Activated T-cell treated with anti-CD3 and anti-CD28 coated beads, Interleukin-2, amount 50 U/mL, for 72 hours (primary cell): ENCODE data around the gene TRAF6. TPM values are rescaled to one million over a fixed set of nuclear protein-coding genes. Genes with fewer than 3 reads are reported as not detected.
A peak's percentile ranks its signal among the peaks of the same experiment; 100 is the strongest.
"Not testable (repeated sequence)": the region's sequence is repeated elsewhere in the genome, so short reads cannot be mapped to it uniquely, and the experiment has no call there.

Experiments
- ATAC-seq, 2 donors: fragments of 150-1000 bp; cut with Tn5 transposase; replicated peaks in 1 of 2; 2 replicates each; pipeline ENCODE4 v1.10.0; 2021; ENCODE audit warnings: moderate library complexity in 2 of 2, mild to moderate bottlenecking in 1 of 2
- DNase-seq, 2 donors: peaks; one replicate each; pipeline ENCODE4 v3.0.0; 2021 to 2022; ENCODE audit warnings: mixed read lengths in 1 of 2
- H3K27ac Mint-ChIP-seq: one replicate; pipeline ENCODE4 v1.8.0; 2022; ENCODE audit warnings: mild to moderate bottlenecking, moderate library complexity, mixed read lengths
- H3K27me3 Mint-ChIP-seq: one replicate; pipeline ENCODE4 v1.8.0; 2022; ENCODE audit warnings: low read depth, mixed read lengths
- H3K36me3 Mint-ChIP-seq, 2 donors: one replicate each; pipeline ENCODE4 v1.8.0; 2022; ENCODE audit warnings: mixed read lengths in 2 of 2, mild to moderate bottlenecking in 1 of 2; ENCODE audit not compliant: insufficient read depth in 2 of 2
- H3K4me1 Mint-ChIP-seq: one replicate; pipeline ENCODE4 v1.8.0; 2022; ENCODE audit warnings: low read depth, mixed read lengths
- H3K4me3 Mint-ChIP-seq, 2 donors: one replicate each; pipeline ENCODE4 v1.8.0; 2022; ENCODE audit warnings: mild to moderate bottlenecking in 2 of 2, mixed read lengths in 2 of 2, moderate library complexity in 2 of 2
- H3K9me3 Mint-ChIP-seq, 2 donors: one replicate each; pipeline ENCODE4 v1.8.0; 2022; ENCODE audit warnings: mixed read lengths in 2 of 2
- total RNA-seq, 2 donors: library from RNA; stranded (reverse); gene quantifications; one replicate each; pipeline ENCODE4 v1.2.3, GENCODE V29; 2022

TRAF6 gene
- total RNA-seq, 2 donors from 2014 or later, result 10.1 to 12.2 TPM

- no peak for ATAC-seq
- no peak for DNase-seq
- H3K4me3 Mint-ChIP-seq, result no peak overlapping the region
- peaks cover 13% of the 10 kb centered on the region for H3K4me1 Mint-ChIP-seq
- no peaks in the 10 kb centered on the region for H3K9me3 Mint-ChIP-seq
- peaks cover 12 to 20% of the 10 kb centered on the region in 2 donors for H3K36me3 Mint-ChIP-seq
- H3K27me3 Mint-ChIP-seq, result no peaks in the 10 kb centered on the region
- H3K27ac Mint-ChIP-seq, result peak overlapping the region; percentile 62
Observed at GRCh38 chr11:36487619-36488018, 22.5 kb downstream of the TRAF6 start.

GRCh38 chr11:36485298-36486002 lies 24.6 kb downstream of the TRAF6 start:
- ATAC-seq, result no peak
- Mint-ChIP-seq H3K4me1 (peaks cover 11% of the 10 kb centered on the region), H3K9me3 (no peaks in the 10 kb centered on the region), H3K4me3 (no peak overlapping the region), H3K27me3 (no peaks in the 10 kb centered on the region), H3K36me3 (peaks cover 3 to 8% of the 10 kb centered on the region in 2 donors), H3K27ac (no peak overlapping the region)
- DNase-seq, result no peak

DNA sequence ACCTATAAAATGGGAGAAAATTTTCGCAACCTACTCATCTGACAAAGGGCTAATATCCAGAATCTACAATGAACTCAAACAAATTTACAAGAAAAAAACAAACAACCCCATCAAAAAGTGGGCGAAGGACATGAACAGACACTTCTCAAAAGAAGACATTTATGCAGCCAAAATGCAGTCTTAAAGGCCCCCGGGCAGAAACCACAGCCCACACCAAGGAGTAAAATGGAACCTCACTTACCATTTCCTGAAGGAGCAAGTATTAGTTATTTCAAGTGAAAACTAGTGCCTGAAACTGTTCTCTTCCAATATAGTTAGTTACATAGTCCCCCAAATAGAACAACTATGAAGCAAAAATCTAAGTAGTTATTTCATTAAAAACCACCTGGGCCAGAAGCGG lies 27.0 kb downstream of the TRAF6 start:
- H3K27ac Mint-ChIP-seq, H3K36me3 Mint-ChIP-seq, H3K4me3 Mint-ChIP-seq: not testable (repeated sequence)

GRCh38 chr11:36480833-36481232 lies 29.2 kb downstream of the TRAF6 start:
- Mint-ChIP-seq H3K27me3 (no peaks in the 10 kb centered on the region), H3K36me3 (peaks cover 2 to 3% of the 10 kb centered on the region in 2 donors), H3K9me3 (no peaks in the 10 kb centered on the region), H3K4me1 (peaks cover 7% of the 10 kb centered on the region), H3K27ac (no peak overlapping the region), H3K4me3 (no peak overlapping the region)
- no peak for ATAC-seq
- DNase-seq, result no peak

More for the DNA sequence above, 27.0 kb downstream of the TRAF6 start:
- not testable (repeated sequence) for H3K4me1 Mint-ChIP-seq, H3K27me3 Mint-ChIP-seq, DNase-seq, H3K9me3 Mint-ChIP-seq, ATAC-seq

DNA sequence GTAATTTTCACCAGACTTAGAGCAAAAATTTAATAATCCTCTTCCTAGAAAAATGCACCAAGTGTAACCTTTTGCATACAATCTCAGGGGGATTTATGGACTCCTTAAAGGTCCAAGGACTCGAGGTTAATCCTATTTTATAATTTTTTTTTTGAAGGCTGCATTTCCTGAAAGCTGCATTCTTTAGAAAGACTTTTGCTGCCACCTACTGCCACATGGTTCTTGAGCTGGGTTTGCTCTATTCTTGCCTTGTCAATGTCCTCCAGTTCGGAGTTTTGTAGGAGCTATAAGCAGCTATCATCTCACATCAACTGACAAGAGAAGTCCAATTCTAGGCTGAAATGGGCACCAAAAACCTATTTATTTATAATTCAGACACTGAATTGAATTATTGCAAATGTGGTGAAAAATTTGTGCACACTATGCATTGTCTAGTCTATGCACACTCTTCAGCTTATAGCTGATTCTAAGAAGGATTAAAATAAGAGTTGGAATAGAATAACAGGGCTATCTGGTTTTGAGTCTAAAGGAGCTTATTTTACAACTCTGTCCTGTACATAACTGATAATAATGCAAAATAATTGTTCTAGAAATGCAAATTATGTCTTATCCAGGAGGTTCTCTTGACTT lies 31.3 kb downstream of the TRAF6 start:
- peak; percentile 9 to 12 for DNase-seq
- ATAC-seq, result no peak
- Mint-ChIP-seq H3K4me3 (no peak overlapping the region), H3K27ac (no peak overlapping the region), H3K27me3 (no peaks in the 10 kb centered on the region), H3K4me1 (peaks cover 7% of the 10 kb centered on the region), H3K36me3 (peaks cover 0 to 2% of the 10 kb centered on the region in 2 donors), H3K9me3 (no peaks in the 10 kb centered on the region)

- Mint-ChIP-seq H3K4me1 (peaks cover 7% of the 10 kb centered on the region), H3K27ac (no peak overlapping the region), H3K9me3 (no peaks in the 10 kb centered on the region)
Observed at GRCh38 chr11:36475192-36475591, 34.9 kb downstream of the TRAF6 start.

GRCh38 chr11:36471577-36471976 lies 38.5 kb downstream of the TRAF6 start:
- H3K36me3 Mint-ChIP-seq, result no peaks in the 10 kb centered on the region
- DNase-seq, result no peak
- H3K4me3 Mint-ChIP-seq, result no peak overlapping the region
- H3K27ac Mint-ChIP-seq, result no peak overlapping the region
- no peaks in the 10 kb centered on the region for H3K4me1 Mint-ChIP-seq
- no peaks in the 10 kb centered on the region for H3K9me3 Mint-ChIP-seq
- no peak for ATAC-seq
- H3K27me3 Mint-ChIP-seq, result no peaks in the 10 kb centered on the region

More at GRCh38 chr11:36475192-36475591, 34.9 kb downstream of the TRAF6 start:
- Mint-ChIP-seq H3K27me3 (no peaks in the 10 kb centered on the region), H3K4me3 (no peak overlapping the region), H3K36me3 (no peaks in the 10 kb centered on the region)
- DNase-seq (no peak), ATAC-seq (no peak)

GRCh38 chr11:36469881-36470802 lies 39.9 kb downstream of the TRAF6 start:
- no peak overlapping the region for H3K4me3 Mint-ChIP-seq
- H3K36me3 Mint-ChIP-seq, result no peaks in the 10 kb centered on the region
- H3K27me3 Mint-ChIP-seq, result no peaks in the 10 kb centered on the region
- H3K4me1 Mint-ChIP-seq, result no peaks in the 10 kb centered on the region
- DNase-seq (no peak), ATAC-seq (no peak)
- no peaks in the 10 kb centered on the region for H3K9me3 Mint-ChIP-seq
- no peak overlapping the region for H3K27ac Mint-ChIP-seq

DNA sequence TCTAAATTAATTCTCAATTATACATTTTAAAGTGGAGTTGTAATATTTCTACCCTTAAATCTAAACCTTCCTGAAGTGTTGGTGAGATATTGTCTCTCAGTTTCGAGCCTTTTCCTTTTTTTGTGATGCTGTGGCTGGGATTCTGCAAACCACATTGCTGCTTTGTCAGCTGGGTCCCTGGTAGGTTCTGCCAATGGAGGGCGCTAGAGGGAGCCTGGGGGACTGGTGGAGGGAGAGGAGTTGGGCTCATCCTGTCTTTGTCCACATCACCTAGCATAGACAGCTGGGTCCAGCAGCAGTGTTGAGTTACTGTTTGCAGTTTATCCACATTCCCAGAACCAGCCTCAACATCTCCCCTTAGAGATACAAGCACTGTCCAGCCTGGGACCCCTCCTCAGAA lies 41.0 kb downstream of the TRAF6 start:
- H3K4me1 Mint-ChIP-seq, result no peaks in the 10 kb centered on the region
- H3K9me3 Mint-ChIP-seq, result no peaks in the 10 kb centered on the region
- DNase-seq, result peak; percentile 22 to 30
- H3K36me3 Mint-ChIP-seq, result no peaks in the 10 kb centered on the region
- H3K4me3 Mint-ChIP-seq, result no peak overlapping the region
- H3K27ac Mint-ChIP-seq, result no peak overlapping the region
- H3K27me3 Mint-ChIP-seq, result no peaks in the 10 kb centered on the region
- no peak for ATAC-seq

- no peak overlapping the region for H3K4me3 Mint-ChIP-seq
- no peaks in the 10 kb centered on the region for H3K9me3 Mint-ChIP-seq
- no peaks in the 10 kb centered on the region for H3K27me3 Mint-ChIP-seq
- no peak for ATAC-seq
- no peak overlapping the region for H3K27ac Mint-ChIP-seq
- peaks cover 0 to 2% of the 10 kb centered on the region in 2 donors for H3K36me3 Mint-ChIP-seq
- no peak for DNase-seq
- H3K4me1 Mint-ChIP-seq, result no peaks in the 10 kb centered on the region
Observed at GRCh38 chr11:36467916-36468315, 42.2 kb downstream of the TRAF6 start.

GRCh38 chr11:36467012-36467411 lies 43.1 kb downstream of the TRAF6 start:
- no peaks in the 10 kb centered on the region for H3K4me1 Mint-ChIP-seq
- no peak overlapping the region for H3K4me3 Mint-ChIP-seq
- H3K9me3 Mint-ChIP-seq, result no peaks in the 10 kb centered on the region
- DNase-seq (no peak), ATAC-seq (no peak)
- peaks cover 0 to 2% of the 10 kb centered on the region in 2 donors for H3K36me3 Mint-ChIP-seq
- H3K27me3 Mint-ChIP-seq, result no peaks in the 10 kb centered on the region
- no peak overlapping the region for H3K27ac Mint-ChIP-seq

DNA sequence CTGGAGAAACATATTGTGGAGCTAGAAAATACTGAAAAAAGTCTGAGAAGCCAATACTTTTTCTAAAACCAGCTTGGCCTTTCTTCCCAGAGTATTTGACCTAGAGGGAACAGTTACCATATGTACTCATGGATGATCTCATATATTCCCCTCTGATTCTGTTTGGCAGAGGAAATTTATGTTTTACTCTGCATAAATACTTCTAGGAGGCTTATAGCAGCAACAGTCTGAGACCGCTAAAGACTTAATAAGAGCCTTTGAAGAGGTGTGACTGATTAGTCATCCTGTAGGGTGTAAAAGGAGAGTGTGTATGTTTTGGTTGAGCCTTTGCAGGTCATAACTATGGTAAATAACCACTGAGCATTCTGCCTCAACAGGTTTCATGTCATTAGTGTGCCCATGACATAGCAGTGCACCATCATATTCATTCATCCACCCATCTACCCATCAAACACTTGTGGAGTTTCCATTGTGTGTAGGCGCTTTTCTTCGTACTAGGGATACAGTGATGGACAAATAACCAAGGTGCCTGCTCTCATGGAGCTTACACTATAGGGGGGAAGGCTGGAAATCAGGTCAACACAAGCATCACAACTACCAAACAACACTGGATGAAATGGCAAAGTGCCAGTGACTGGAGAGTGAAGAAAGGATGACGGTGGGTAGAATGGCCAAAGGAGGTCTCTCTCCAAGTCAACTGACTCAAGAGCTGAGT lies 44.5 kb downstream of the TRAF6 start:
- ATAC-seq, result peak in 1 of 2 donors; percentile 30
- Mint-ChIP-seq H3K4me3 (no peak overlapping the region), H3K27ac (no peak overlapping the region)

More for the DNA sequence above, 44.5 kb downstream of the TRAF6 start:
- no peak for DNase-seq
- Mint-ChIP-seq H3K36me3 (peaks cover 0 to 2% of the 10 kb centered on the region in 2 donors), H3K9me3 (no peaks in the 10 kb centered on the region), H3K4me1 (no peaks in the 10 kb centered on the region), H3K27me3 (no peaks in the 10 kb centered on the region)
